ENCODE measurements around the gene REV3L. TPM values are rescaled to one million over a fixed set of nuclear protein-coding genes. Genes with fewer than 3 reads are reported as not detected.

Gene REV3L
- total and polyA plus RNA-seq, 9 of the 15 experiments (the other 6 are each of a cell fraction or from before 2014, with no cell fraction given) = 5.5 to 24.4 (median 14.4) TPM

- TF ChIP-seq HDAC1 (IDR thresholded peaks at IDR 0.05) = no peak
- TF ChIP-seq, protein P1, sequence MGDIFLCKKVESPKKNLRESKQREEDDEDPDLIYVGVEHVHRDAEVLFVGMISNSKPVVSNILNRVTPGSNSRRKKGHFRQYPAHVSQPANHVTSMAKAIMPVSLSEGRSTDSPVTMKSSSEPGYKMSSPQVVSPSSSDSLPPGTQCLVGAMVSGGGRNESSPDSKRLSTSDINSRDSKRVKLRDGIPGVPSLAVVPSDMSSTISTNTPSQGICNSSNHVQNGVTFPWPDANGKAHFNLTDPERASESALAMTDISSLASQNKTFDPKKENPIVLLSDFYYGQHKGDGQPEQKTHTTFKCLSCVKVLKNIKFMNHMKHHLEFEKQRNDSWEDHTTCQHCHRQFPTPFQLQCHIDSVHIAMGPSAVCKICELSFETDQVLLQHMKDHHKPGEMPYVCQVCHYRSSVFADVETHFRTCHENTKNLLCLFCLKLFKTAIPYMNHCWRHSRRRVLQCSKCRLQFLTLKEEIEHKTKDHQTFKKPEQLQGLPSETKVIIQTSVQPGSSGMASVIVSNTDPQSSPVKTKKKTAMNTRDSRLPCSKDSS (IDR thresholded peaks at IDR 0.05; ENCODE audit: low read depth, partially characterized antibody) = no peak
- 0 out of 4 replicates have a peak, but pooled peaks of 1 of the 2 experiments have one; percentile 8 for TF ChIP-seq RAD21 (CRISPR knock-in tag; conservative IDR thresholded peaks at IDR 0.05 in 1 of 2, IDR thresholded peaks at IDR 0.05 in 1 of 2)
- no peak for TF ChIP-seq MAZ (CRISPR knock-in tag; conservative IDR thresholded peaks at IDR 0.05 in 1 of 2, IDR thresholded peaks at IDR 0.05 in 1 of 2)
- no peak for TF ChIP-seq PML (IDR thresholded peaks at IDR 0.05; ENCODE audit: low read length)
- no peak for TF ChIP-seq NUFIP1 (IDR thresholded peaks at IDR 0.05; ENCODE audit: partially characterized antibody)
- TF ChIP-seq HSF4 (CRISPR knock-in tag; IDR thresholded peaks at IDR 0.05; ENCODE audit: borderline replicate concordance) = no peak
- no peak for TF ChIP-seq CBFA2T3 (IDR thresholded peaks at IDR 0.05)
- TF ChIP-seq THRA (IDR thresholded peaks at IDR 0.05) = no peak
- peak; percentile 97 for TF ChIP-seq NFIX (CRISPR knock-in tag; IDR thresholded peaks at IDR 0.05; ENCODE audit: low read depth)
- TF ChIP-seq, protein P2, sequence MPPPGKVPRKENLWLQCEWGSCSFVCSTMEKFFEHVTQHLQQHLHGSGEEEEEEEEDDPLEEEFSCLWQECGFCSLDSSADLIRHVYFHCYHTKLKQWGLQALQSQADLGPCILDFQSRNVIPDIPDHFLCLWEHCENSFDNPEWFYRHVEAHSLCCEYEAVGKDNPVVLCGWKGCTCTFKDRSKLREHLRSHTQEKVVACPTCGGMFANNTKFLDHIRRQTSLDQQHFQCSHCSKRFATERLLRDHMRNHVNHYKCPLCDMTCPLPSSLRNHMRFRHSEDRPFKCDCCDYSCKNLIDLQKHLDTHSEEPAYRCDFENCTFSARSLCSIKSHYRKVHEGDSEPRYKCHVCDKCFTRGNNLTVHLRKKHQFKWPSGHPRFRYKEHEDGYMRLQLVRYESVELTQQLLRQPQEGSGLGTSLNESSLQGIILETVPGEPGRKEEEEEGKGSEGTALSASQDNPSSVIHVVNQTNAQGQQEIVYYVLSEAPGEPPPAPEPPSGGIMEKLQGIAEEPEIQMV (tag; conservative IDR thresholded peaks at IDR 0.05; ENCODE audit: low read depth) = no peak
- no peak for TF ChIP-seq JUNB (CRISPR knock-in tag; conservative IDR thresholded peaks at IDR 0.05)
- TF ChIP-seq, protein P3, sequence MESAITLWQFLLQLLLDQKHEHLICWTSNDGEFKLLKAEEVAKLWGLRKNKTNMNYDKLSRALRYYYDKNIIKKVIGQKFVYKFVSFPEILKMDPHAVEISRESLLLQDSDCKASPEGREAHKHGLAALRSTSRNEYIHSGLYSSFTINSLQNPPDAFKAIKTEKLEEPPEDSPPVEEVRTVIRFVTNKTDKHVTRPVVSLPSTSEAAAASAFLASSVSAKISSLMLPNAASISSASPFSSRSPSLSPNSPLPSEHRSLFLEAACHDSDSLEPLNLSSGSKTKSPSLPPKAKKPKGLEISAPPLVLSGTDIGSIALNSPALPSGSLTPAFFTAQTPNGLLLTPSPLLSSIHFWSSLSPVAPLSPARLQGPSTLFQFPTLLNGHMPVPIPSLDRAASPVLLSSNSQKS (CRISPR knock-in tag; IDR thresholded peaks at IDR 0.05) = no peak
- TF ChIP-seq, protein P4, sequence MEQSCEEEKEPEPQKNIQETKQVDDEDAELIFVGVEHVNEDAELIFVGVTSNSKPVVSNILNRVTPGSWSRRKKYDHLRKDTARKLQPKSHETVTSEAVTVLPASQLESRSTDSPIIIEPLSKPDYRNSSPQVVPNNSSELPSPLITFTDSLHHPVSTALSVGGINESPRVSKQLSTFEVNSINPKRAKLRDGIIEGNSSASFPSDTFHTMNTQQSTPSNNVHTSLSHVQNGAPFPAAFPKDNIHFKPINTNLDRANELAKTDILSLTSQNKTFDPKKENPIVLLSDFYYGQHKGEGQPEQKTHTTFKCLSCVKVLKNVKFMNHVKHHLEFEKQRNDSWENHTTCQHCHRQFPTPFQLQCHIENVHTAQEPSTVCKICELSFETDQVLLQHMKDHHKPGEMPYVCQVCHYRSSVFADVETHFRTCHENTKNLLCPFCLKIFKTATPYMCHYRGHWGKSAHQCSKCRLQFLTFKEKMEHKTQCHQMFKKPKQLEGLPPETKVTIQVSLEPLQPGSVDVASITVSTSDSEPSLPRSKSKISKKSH (CRISPR knock-in tag; IDR thresholded peaks at IDR 0.05) = no peak
- no peak for TF ChIP-seq TAF1 (IDR thresholded peaks at IDR 0.05; ENCODE audit: control insufficient read depth, extremely low read depth, insufficient read depth, low read length, severe bottlenecking)
- TF ChIP-seq, protein P5, sequence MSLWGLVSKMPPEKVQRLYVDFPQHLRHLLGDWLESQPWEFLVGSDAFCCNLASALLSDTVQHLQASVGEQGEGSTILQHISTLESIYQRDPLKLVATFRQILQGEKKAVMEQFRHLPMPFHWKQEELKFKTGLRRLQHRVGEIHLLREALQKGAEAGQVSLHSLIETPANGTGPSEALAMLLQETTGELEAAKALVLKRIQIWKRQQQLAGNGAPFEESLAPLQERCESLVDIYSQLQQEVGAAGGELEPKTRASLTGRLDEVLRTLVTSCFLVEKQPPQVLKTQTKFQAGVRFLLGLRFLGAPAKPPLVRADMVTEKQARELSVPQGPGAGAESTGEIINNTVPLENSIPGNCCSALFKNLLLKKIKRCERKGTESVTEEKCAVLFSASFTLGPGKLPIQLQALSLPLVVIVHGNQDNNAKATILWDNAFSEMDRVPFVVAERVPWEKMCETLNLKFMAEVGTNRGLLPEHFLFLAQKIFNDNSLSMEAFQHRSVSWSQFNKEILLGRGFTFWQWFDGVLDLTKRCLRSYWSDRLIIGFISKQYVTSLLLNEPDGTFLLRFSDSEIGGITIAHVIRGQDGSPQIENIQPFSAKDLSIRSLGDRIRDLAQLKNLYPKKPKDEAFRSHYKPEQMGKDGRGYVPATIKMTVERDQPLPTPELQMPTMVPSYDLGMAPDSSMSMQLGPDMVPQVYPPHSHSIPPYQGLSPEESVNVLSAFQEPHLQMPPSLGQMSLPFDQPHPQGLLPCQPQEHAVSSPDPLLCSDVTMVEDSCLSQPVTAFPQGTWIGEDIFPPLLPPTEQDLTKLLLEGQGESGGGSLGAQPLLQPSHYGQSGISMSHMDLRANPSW (CRISPR knock-in tag; IDR thresholded peaks at IDR 0.05) = no peak
These were observed 52.2 kb downstream of the REV3L start (continued) for GRCh38 chr6:111430605-111431376.
